Measurements from ENCODE around the gene SLC34A1.

DNA sequence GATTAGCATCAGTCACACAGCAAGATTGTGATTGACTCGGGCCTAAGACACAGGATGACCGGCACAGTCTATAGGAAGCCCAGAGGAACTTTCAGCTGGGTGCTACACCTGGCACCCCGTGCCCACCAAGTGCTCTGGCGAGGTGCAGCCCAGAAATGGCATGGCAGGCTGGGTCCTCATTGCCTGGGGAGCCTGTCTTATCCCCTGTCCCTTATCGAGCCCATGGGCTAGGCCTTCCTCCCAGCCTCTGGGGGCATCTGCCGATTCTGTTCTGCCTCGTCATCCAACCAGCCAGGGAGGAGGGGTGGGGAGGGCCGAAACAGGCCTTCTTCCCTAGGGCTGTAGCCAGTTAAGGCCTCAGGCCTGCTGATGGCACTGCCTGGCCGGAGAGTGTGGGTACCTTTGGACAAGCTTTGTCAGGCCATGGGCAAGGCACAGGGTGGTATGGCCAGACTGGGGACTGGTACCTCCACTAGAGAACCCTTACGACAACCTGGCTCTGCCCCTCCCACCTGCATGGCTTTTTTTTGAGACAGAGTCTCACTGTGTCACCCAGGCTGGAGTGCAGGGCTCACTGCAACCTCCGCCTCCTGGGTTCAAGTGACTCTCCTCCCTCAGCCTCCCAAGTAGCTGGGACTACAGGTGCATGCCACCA is 43.8 kb downstream of the SLC34A1 start:
- TF ChIP-seq GABPB1 (CRISPR knock-in tag; IDR thresholded peaks at IDR 0.05) (no peak), REPIN1 (CRISPR knock-in tag; IDR thresholded peaks at IDR 0.05; ENCODE audit: borderline replicate concordance, low read depth) (no peak), SNRNP70 (IDR thresholded peaks at IDR 0.05; ENCODE audit: low read depth, low read length) (no peak), SMAD3 (CRISPR knock-in tag; IDR thresholded peaks at IDR 0.05) (no peak), DNMT1 (CRISPR knock-in tag; IDR thresholded peaks at IDR 0.05) (no peak), KDM5B (CRISPR knock-in tag; IDR thresholded peaks at IDR 0.05; ENCODE audit: borderline replicate concordance) (no peak), JUN (CRISPR knock-in tag; IDR thresholded peaks at IDR 0.05) (no peak), IRF1 (CRISPR knock-in tag; IDR thresholded peaks at IDR 0.05; ENCODE audit: low read depth) (no peak), ZNF138 (CRISPR knock-in tag; IDR thresholded peaks at IDR 0.05; ENCODE audit: low read depth) (no peak), KDM5A (IDR thresholded peaks at IDR 0.05; ENCODE audit: borderline replicate concordance, low read length) (no peak), JUNB (CRISPR knock-in tag; IDR thresholded peaks at IDR 0.05; ENCODE audit: borderline replicate concordance) (no peak)
- TF ChIP-seq, protein P1, sequence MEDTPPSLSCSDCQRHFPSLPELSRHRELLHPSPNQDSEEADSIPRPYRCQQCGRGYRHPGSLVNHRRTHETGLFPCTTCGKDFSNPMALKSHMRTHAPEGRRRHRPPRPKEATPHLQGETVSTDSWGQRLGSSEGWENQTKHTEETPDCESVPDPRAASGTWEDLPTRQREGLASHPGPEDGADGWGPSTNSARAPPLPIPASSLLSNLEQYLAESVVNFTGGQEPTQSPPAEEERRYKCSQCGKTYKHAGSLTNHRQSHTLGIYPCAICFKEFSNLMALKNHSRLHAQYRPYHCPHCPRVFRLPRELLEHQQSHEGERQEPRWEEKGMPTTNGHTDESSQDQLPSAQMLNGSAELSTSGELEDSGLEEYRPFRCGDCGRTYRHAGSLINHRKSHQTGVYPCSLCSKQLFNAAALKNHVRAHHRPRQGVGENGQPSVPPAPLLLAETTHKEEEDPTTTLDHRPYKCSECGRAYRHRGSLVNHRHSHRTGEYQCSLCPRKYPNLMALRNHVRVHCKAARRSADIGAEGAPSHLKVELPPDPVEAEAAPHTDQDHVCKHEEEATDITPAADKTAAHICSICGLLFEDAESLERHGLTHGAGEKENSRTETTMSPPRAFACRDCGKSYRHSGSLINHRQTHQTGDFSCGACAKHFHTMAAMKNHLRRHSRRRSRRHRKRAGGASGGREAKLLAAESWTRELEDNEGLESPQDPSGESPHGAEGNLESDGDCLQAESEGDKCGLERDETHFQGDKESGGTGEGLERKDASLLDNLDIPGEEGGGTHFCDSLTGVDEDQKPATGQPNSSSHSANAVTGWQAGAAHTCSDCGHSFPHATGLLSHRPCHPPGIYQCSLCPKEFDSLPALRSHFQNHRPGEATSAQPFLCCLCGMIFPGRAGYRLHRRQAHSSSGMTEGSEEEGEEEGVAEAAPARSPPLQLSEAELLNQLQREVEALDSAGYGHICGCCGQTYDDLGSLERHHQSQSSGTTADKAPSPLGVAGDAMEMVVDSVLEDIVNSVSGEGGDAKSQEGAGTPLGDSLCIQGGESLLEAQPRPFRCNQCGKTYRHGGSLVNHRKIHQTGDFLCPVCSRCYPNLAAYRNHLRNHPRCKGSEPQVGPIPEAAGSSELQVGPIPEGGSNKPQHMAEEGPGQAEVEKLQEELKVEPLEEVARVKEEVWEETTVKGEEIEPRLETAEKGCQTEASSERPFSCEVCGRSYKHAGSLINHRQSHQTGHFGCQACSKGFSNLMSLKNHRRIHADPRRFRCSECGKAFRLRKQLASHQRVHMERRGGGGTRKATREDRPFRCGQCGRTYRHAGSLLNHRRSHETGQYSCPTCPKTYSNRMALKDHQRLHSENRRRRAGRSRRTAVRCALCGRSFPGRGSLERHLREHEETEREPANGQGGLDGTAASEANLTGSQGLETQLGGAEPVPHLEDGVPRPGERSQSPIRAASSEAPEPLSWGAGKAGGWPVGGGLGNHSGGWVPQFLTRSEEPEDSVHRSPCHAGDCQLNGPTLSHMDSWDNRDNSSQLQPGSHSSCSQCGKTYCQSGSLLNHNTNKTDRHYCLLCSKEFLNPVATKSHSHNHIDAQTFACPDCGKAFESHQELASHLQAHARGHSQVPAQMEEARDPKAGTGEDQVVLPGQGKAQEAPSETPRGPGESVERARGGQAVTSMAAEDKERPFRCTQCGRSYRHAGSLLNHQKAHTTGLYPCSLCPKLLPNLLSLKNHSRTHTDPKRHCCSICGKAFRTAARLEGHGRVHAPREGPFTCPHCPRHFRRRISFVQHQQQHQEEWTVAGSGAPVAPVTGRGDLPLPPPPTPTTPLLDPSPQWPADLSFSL (CRISPR knock-in tag; IDR thresholded peaks at IDR 0.05): no peak
